ENCODE results near the gene PTPRM.

DNA sequence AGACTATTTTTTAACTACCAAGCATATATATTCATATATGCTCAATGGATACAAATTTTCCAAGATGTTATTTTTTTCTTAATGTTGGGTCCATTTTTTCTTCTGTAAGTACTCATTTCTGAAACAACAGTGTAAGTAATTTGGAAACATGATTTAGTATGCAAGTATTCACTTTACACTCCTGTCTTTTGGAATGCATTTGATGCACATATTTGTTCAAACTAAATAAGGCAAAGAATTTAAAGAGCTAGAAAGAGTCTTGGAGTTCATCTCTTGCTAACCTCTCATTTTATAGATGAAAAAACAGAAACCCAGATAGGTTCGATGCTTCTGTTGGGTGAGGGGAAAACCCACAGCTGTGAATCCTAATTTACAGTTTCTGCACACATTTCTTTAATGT lies 602.6 kb downstream of the PTPRM start:
- TF ChIP-seq, protein P1, sequence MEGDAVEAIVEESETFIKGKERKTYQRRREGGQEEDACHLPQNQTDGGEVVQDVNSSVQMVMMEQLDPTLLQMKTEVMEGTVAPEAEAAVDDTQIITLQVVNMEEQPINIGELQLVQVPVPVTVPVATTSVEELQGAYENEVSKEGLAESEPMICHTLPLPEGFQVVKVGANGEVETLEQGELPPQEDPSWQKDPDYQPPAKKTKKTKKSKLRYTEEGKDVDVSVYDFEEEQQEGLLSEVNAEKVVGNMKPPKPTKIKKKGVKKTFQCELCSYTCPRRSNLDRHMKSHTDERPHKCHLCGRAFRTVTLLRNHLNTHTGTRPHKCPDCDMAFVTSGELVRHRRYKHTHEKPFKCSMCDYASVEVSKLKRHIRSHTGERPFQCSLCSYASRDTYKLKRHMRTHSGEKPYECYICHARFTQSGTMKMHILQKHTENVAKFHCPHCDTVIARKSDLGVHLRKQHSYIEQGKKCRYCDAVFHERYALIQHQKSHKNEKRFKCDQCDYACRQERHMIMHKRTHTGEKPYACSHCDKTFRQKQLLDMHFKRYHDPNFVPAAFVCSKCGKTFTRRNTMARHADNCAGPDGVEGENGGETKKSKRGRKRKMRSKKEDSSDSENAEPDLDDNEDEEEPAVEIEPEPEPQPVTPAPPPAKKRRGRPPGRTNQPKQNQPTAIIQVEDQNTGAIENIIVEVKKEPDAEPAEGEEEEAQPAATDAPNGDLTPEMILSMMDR (IDR thresholded peaks at IDR 0.05; ENCODE audit: low read depth, low read length, missing input control): no peak
- no peak for TF ChIP-seq ATF3 (IDR thresholded peaks at IDR 0.05)
- TF ChIP-seq TAF1 (conservative IDR thresholded peaks at IDR 0.05): no peak
